Activated CD8-positive, alpha-beta memory T cell treated with anti-CD3 and anti-CD28 coated beads for 1 hour (primary cell): ENCODE results near the gene PLPPR2.
"Not testable (repeated sequence)": the region's sequence is repeated elsewhere in the genome, so short reads cannot be mapped to it uniquely, and the experiment has no call there.

Experiments
- DNase-seq, 2 donors: peaks; one replicate each; pipeline ENCODE4 v3.0.0-alpha.2; 2020; ENCODE audit warnings: low read depth in 1 of 2; ENCODE audit errors: extremely low read depth in 1 of 2

Gene PLPPR2, protein sequence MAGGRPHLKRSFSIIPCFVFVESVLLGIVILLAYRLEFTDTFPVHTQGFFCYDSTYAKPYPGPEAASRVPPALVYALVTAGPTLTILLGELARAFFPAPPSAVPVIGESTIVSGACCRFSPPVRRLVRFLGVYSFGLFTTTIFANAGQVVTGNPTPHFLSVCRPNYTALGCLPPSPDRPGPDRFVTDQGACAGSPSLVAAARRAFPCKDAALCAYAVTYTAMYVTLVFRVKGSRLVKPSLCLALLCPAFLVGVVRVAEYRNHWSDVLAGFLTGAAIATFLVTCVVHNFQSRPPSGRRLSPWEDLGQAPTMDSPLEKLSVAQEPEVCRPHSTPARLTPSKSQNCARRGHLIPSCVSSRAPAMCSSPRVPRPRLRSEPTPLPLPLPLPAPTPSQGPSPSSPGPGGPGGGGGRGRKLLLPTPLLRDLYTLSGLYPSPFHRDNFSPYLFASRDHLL

GRCh38 chr19:11355160-11356073, at the start of gene PLPPR2:
TSS of gene PLPPR2 (plus strand) at chr19:11355432. CDS start at chr19:11357674, 2,242 bp downstream.
- peak; percentile 54 to 66 for DNase-seq

GRCh38 chr19:11306337-11306736, 48.9 kb upstream of the PLPPR2 start:
- no peak for DNase-seq

- DNase-seq, result not testable (repeated sequence)
Observed at GRCh38 chr19:11320278-11320995, 34.8 kb upstream of the PLPPR2 start.

DNA sequence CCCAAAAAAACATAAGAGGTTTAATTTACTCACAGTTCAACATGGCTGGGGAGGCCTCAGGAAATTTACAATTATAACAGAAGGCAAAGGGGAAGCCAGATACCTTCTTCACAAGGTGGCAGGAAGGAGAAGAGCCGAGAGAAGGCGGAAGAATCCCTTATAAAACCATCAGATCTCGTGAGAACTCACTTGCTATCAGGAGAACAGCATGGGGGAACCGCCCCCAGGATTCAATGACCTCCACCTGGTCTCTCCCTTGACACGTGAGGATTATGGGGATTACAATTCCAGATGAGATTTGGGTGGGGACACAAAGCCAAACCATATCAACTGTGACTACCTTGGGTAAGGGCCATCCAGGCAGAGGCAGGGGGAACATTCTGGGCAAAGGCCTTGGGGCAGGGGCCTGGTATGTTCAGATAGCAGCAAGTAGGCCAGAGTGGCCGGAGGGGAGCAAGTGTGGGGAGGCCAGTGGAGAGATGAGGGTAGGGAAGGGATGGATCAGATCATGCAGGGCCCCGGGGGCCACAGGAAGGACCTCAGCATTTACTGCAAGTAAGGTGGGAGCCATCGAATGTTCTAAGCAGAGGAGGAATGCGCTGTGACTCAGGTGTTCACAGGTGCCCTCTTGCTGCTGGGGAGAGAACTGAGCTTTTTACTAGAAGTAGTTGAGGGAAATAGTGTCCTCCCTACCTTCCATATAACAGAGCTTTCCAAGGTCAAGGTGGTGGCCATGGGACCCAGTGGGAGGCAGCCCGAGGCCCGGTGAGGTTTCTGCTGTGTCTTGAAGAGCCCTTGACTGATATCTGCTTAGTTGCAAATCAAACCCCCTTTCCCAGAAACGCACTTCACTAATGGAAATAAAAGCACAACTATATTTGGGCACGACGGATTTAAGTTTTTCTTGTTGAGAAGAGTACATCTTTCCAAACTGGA, 33.8 kb upstream of the PLPPR2 start:
- DNase-seq, result no peak

GRCh38 chr19:11322269-11323024, 32.8 kb upstream of the PLPPR2 start:
- DNase-seq, result no peak

- DNase-seq, result no peak
Observed at GRCh38 chr19:11323601-11324078, 31.6 kb upstream of the PLPPR2 start.

GRCh38 chr19:11324079-11324661, 31.1 kb upstream of the PLPPR2 start:
- no peak for DNase-seq

DNA sequence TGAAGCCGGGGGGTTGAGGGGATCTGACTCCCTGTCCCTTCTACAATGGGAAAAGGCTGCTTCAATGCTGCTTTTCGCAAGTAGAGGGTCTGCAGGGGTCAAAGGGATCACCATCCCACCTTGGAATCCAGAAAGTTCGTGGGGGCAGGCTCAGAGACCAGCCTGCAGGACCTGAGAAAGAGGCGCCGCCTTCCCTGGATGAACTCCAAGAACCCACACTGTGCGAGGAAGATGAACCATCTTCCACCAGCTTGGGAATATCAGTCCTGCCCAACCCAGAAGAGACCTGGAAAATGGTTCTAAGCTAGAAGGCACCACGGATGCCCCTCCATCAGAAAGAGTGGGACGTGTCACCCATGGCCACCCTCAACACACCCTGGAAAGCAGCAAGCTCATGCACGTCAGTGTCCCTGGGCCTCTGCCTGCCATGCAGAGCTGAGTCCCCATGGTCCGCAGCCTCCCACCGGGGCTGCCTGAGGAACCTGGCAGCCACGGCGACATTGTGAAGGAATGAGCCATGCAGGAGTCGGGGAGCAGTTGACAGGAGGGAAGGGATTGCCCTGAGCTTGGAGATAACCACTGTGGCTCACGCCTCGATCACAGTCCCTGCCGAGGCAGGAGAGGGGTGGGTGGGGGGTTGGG, 30.4 kb upstream of the PLPPR2 start:
- DNase-seq, result no peak

DNA sequence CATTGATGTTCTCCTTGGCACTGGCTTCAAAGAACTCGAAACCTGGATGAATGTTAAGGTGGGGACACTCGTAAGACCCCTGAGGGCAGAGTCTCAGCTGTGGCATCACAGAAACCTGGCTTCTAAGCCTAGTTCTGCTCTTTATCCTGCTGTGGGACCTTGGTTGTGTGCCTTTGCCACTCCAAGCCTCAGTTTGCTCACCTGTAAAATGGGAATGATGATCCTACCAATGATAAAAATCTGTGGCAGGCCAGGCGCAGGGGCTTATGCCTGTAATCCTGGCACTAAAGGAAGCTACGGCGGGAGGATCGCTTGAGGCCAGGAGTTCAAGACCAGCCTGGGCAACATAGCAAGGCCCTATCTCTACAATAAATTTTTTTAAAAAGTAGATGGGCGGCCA, 29.7 kb upstream of the PLPPR2 start:
- DNase-seq, result no peak

- DNase-seq, result no peak
Observed at GRCh38 chr19:11330127-11330526, 25.1 kb upstream of the PLPPR2 start.

DNA sequence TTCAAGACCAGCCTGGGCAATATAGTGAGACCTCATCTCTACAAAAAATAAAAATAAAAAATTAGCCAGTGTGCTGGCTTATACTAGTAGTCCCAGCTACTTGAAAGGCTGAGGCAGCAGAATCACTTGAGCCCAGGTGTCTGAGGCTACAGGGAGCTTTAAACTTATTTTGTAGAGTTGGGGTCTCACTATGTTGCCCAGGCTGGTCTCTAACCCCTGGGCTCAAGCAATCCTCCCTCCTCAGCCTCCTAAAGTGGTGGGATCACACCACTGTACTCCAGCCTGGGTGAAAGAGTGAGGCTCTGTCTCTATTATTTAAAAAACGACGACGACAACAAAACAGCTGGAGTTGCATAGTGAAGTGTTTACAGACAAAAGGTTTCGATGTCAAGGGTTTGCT, 23.7 kb upstream of the PLPPR2 start:
- DNase-seq, result no peak

- DNase-seq, result no peak
Observed at GRCh38 chr19:11332822-11333221, 22.4 kb upstream of the PLPPR2 start.

GRCh38 chr19:11333838-11334237, 21.4 kb upstream of the PLPPR2 start:
- not testable (repeated sequence) for DNase-seq

GRCh38 chr19:11335449-11336146, 19.6 kb upstream of the PLPPR2 start:
- DNase-seq, result no peak

DNA sequence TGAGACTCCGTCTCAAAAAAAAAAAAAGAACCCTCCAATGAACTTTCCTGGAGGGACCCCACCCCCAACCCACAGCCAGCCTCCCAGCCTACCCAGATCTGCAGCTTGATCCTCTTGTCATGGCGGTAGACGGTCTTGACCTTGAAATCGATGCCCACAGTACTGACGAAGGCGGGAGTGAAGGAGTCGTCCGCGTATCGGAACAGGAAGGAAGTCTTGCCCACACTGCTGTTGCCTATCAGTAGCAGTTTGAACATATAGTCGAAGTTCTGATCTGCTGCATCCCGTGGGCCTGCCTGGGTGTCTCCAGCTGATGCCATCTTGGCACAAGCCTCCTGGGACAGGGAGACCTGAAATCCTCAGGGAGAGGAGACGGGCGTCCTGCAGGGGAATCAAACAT, 18.2 kb upstream of the PLPPR2 start:
- no peak for DNase-seq

- no peak for DNase-seq
Observed at GRCh38 chr19:11338121-11338520, 17.1 kb upstream of the PLPPR2 start.

DNA sequence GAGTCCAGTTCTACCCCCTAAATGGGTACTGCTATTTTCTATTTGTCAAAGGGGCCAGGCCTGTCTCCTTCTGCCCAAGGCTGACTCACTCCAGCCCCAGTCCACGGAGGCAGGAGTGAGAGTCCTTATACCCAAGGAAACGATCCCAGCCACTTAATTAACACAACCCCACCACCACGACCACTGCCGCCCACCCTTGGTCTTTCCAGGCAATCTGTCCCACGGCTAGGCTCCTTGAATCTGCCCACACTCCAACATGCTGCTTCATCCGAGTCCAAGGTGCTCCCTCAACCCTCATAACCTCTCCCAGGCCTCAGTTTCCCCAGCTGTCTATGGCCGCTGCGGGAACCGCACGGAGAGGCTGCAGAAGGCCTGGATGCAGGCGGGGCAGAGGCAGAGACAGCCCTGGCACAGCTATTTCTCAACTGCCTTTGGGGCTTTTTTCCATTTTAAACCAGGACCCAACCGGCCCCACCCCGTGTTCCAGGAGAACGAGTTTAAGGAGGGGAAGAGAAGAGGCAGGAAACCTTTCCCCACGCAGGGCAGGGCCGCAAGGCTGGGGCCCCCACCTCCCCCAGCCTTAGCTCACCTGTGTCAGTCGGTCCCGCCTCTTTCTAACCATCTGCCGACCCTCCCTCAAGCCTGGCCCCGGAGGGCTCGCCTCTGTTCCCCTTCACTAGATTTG, 16.5 kb upstream of the PLPPR2 start:
- DNase-seq, result no peak
